Upper lobe of left lung (tissue), 6 donors: ENCODE data around the gene FARP1. TPM values are rescaled to one million over a fixed set of nuclear protein-coding genes. Genes with fewer than 3 reads are reported as not detected.

ENCODE experiments used
- ATAC-seq, 2 donors: fragments of 200-7000 bp; cut with Tn5 transposase; one replicate each; pipeline ENCODE4 v1.9.1; 2022; ENCODE audit warnings: mild to moderate bottlenecking in 2 of 2, moderate library complexity in 2 of 2; ENCODE audit not compliant: low FRiP score in 2 of 2
- DNase-seq, 2 donors: peaks; one replicate each; pipeline ENCODE4 v3.0.0-alpha.2; 2019 to 2020
- H3K27ac ChIP-seq, 4 donors: fragments of 200-600 bp; sonication (generic); one replicate each; pipeline ENCODE4 v1.5.1; 2016 to 2019
- H3K27me3 ChIP-seq, 4 donors: fragments of 200-600 bp; sonication (generic); one replicate each; pipeline ENCODE4 v1.5.1; 2017 to 2019
- H3K36me3 ChIP-seq, 4 donors: fragments of 200-600 bp; sonication (generic); one replicate each; pipeline ENCODE4 v1.5.1; 2016 to 2019
- H3K4me1 ChIP-seq, 4 donors: fragments of 200-600 bp; sonication (generic); one replicate each; pipeline ENCODE4 v1.5.1; 2018 to 2019
- H3K4me3 ChIP-seq, 4 donors: fragments of 200-600 bp; sonication (generic); one replicate each; pipeline ENCODE4 v1.5.1; 2017 to 2019; ENCODE audit warnings: mild to moderate bottlenecking in 2 of 4, moderate library complexity in 1 of 4
- H3K9me3 ChIP-seq, 4 donors: fragments of 200-600 bp; sonication (generic); one replicate each; pipeline ENCODE4 v1.5.1; 2018 to 2019
- CTCF ChIP-seq, 6 experiments: fragments of 450-650 bp in 4 of 6; fragments of 200-600 bp in 2 of 6; sonication (generic) in 2 of 6; IDR thresholded peaks; one replicate each; pipeline ENCODE4 v1.5.1; 2016 to 2019; ENCODE audit warnings: antibody characterized with exemption in 6 of 6
- EP300 ChIP-seq, 4 donors: sonication (generic); formaldehyde crosslinking; IDR thresholded peaks; one replicate each; pipeline ENCODE4 v1.5.1; 2017; ENCODE audit warnings: antibody characterized with exemption in 4 of 4, control low read depth in 2 of 4
- POLR2A ChIP-seq, 4 donors: fragments of 450-650 bp; IDR thresholded peaks; one replicate each; pipeline ENCODE4 v1.5.1; 2016 to 2017; ENCODE audit warnings: antibody characterized with exemption in 4 of 4, mild to moderate bottlenecking in 2 of 4
- POLR2AphosphoS5 ChIP-seq, 2 donors: sonication (generic); formaldehyde crosslinking; IDR thresholded peaks; one replicate each; pipeline ENCODE4 v1.5.1; 2017; ENCODE audit warnings: antibody characterized with exemption in 2 of 2
- WGBS, 2 donors: methylation state at CpG; one replicate each; pipeline ENCODE4 v1.1.5; 2017 to 2018; 5-methylcytosine and 5-hydroxymethylcytosine counted together
- total RNA-seq, 6 donors: library from RNA; depleted of rRNA in 4 of 6; stranded (reverse); fragments of >200 nt in 4 of 6; gene quantifications; one replicate each; pipeline versions ENCODE4 v1.1.0 to v1.2.1, GENCODE V29; 2016 to 2021
- donor health status: DM: no; HTN: no; CAD: no; lungs with moderate emphysema.
- donor health status: DM: no; HTN: yes; CAD: no; lungs with severe emphysema.

FARP1 gene
- total RNA-seq, 6 donors from 2014 or later: 65.7 to 111 (median 91.8) TPM

GRCh38 chr13:98216135-98216565 lies 73.3 kb downstream of the FARP1 start:
- H3K27me3 ChIP-seq: no peaks in the 10 kb centered on the region
- ATAC-seq (no peak), DNase-seq (peak in 1 of 2 donors; percentile 69)
- H3K4me1 ChIP-seq: peaks cover 26 to 56% (median 39%) of the 10 kb centered on the region in 4 donors
- TF ChIP-seq POLR2A (IDR thresholded peaks at IDR 0.05): no peak
- no peak for TF ChIP-seq CTCF (IDR thresholded peaks at IDR 0.05)
- no peak for TF ChIP-seq EP300 (IDR thresholded peaks at IDR 0.05)
- peak; percentile 33 to 48 for TF ChIP-seq POLR2AphosphoS5 (IDR thresholded peaks at IDR 0.05)
- peak overlapping the region; percentile 33 to 76 (median 53) for H3K27ac ChIP-seq
- no peaks in the 10 kb centered on the region for H3K9me3 ChIP-seq
- WGBS, 2 donors: 23 to 33% methylated on average over 4 of the region's 4 CpGs
- peaks cover 0 to 7% (median 0%) of the 10 kb centered on the region in 4 donors for H3K36me3 ChIP-seq
- no peak overlapping the region for H3K4me3 ChIP-seq

- ATAC-seq (no peak), DNase-seq (no peak)
- Histone ChIP-seq H3K4me1 (peaks cover 32 to 57% (median 43%) of the 10 kb centered on the region in 4 donors), H3K27me3 (no peaks in the 10 kb centered on the region), H3K27ac (peak overlapping the region in 3 of 4 donors; percentile 58 to 76 (median 74)), H3K36me3 (peaks cover 0 to 7% (median 0%) of the 10 kb centered on the region in 4 donors), H3K4me3 (no peak overlapping the region), H3K9me3 (no peaks in the 10 kb centered on the region)
- TF ChIP-seq CTCF (IDR thresholded peaks at IDR 0.05) (no peak), POLR2A (IDR thresholded peaks at IDR 0.05) (no peak), EP300 (IDR thresholded peaks at IDR 0.05) (no peak), POLR2AphosphoS5 (IDR thresholded peaks at IDR 0.05) (no peak)
- 53 to 55% methylated on average over 7 of the region's 7 CpGs for WGBS, 2 donors
Observed at GRCh38 chr13:98216711-98217285, 73.9 kb downstream of the FARP1 start.

GRCh38 chr13:98217597-98217996 lies 74.7 kb downstream of the FARP1 start:
- TF ChIP-seq POLR2AphosphoS5 (IDR thresholded peaks at IDR 0.05) (peak in 1 of 2 donors; percentile 13), EP300 (IDR thresholded peaks at IDR 0.05) (peak in 1 of 4 donors; percentile 42), POLR2A (IDR thresholded peaks at IDR 0.05) (no peak)
- Histone ChIP-seq H3K27ac (peak overlapping the region; percentile 46 to 74 (median 62)), H3K4me1 (peaks cover 39 to 65% (median 51%) of the 10 kb centered on the region in 4 donors), H3K27me3 (no peaks in the 10 kb centered on the region), H3K4me3 (no peak overlapping the region), H3K36me3 (peaks cover 0 to 7% (median 0%) of the 10 kb centered on the region in 4 donors), H3K9me3 (no peaks in the 10 kb centered on the region)
- ATAC-seq (peak in 1 of 2 donors; percentile 56), DNase-seq (peak in 1 of 2 donors; percentile 76)
- 71 to 74% methylated on average over 12 of the region's 12 CpGs for WGBS, 2 donors

DNA sequence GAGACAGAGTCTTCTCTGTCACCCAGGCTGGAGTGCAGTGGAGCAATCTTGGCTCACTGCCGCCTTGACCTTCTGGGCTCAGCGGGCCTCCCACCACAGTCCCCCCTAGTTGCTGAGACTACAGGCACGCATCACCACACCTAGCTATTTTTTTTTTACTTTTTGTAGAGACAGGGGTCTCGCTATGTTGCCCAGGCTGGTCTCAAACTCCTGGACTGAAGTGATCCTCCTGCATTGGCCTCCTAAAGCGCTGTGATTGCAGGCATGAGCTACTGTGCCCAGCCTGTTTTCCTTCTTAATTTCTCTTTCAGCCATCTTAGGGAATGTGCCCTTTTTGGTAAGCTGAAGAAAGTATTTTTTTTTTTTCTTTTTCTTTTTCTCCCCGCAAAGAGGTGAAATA lies 76.8 kb downstream of the FARP1 start:
- no peak for DNase-seq
- Histone ChIP-seq H3K27ac (peak overlapping the region in 2 of 4 donors; percentile 3 to 57), H3K4me3 (no peak overlapping the region), H3K27me3 (no peaks in the 10 kb centered on the region), H3K9me3 (no peaks in the 10 kb centered on the region), H3K36me3 (no peaks in the 10 kb centered on the region), H3K4me1 (peaks cover 30 to 58% (median 46%) of the 10 kb centered on the region in 4 donors)
- ATAC-seq: no peak
- no peak for TF ChIP-seq EP300 (IDR thresholded peaks at IDR 0.05)
- TF ChIP-seq POLR2A (IDR thresholded peaks at IDR 0.05): no peak
- no peak for TF ChIP-seq CTCF (IDR thresholded peaks at IDR 0.05)
- TF ChIP-seq POLR2AphosphoS5 (IDR thresholded peaks at IDR 0.05): no peak
- 92 to 97% methylated on average over 6 of the region's 6 CpGs for WGBS, 2 donors

DNA sequence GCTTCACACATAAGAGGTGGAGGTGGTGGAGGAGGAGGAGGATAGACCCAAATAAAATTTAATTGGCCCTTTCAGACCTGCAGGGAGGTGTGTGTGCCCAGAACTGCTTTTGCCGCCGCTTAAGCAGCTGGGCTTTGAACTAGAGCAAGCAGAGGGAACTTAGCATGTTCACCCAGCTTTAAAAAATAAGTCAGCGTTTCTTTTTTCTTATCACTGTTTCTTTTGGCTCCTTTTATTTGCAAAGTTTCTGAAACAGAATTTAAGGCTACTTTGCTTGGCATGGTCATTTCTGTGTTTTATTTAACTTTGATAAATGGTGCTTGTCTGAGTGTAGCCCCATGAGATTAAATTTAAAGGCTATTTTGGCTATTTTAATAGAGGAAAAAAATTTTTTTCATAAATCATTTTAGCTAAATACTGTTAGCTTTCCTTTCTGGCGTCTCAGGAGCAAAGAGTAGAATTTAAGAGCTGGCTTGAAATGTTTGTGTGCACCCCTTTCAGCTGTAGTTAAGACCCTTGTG lies 77.4 kb downstream of the FARP1 start:
- no peak overlapping the region for H3K4me3 ChIP-seq
- H3K27me3 ChIP-seq: no peaks in the 10 kb centered on the region
- ATAC-seq: no peak
- H3K27ac ChIP-seq: peak overlapping the region in 2 of 4 donors; percentile 3 to 57
- no peaks in the 10 kb centered on the region for H3K9me3 ChIP-seq
- 71 to 77% methylated on average over 4 of the region's 4 CpGs for WGBS, 2 donors
- no peaks in the 10 kb centered on the region for H3K36me3 ChIP-seq
- peaks cover 30 to 51% (median 44%) of the 10 kb centered on the region in 4 donors for H3K4me1 ChIP-seq
- TF ChIP-seq POLR2AphosphoS5 (IDR thresholded peaks at IDR 0.05) (no peak), CTCF (IDR thresholded peaks at IDR 0.05) (no peak), POLR2A (IDR thresholded peaks at IDR 0.05) (no peak), EP300 (IDR thresholded peaks at IDR 0.05) (no peak)
- no peak for DNase-seq
